K562 (cell line): ENCODE measurements around the gene HDAC1. TPM values are rescaled to one million over a fixed set of nuclear protein-coding genes. Genes with fewer than 3 reads are reported as not detected.

ENCODE experiments used
- ARID4B ChIP-seq: sonication (generic); formaldehyde crosslinking; IDR thresholded peaks from 2 replicates; pipeline ENCODE4 v1.8.0; 2022; ENCODE audit warnings: mild to moderate bottlenecking, missing genetic modification reagents
- CBX3 ChIP-seq, 2 experiments: IDR thresholded peaks; 1 replicate in 1 of 2; 2 replicates in 1 of 2; pipeline ENCODE4 v1.6.1; 2012; ENCODE audit warnings: inconsistent platforms in 2 of 2, low read length in 2 of 2, borderline replicate concordance in 1 of 2, control low read depth in 1 of 2
- HDAC3 ChIP-seq: fragments of 450-650 bp; IDR thresholded peaks from 2 replicates; pipeline ENCODE4 v1.6.1; 2018; ENCODE audit warnings: borderline replicate concordance, mild to moderate bottlenecking, moderate library complexity; ENCODE audit not compliant: partially characterized antibody
- L3MBTL2 ChIP-seq: fragments of 450-650 bp; IDR thresholded peaks from 2 replicates; pipeline ENCODE4 v1.6.1; 2016; ENCODE audit warnings: mild to moderate bottlenecking, moderate library complexity
- NELFE ChIP-seq: IDR thresholded peaks from 2 replicates; pipeline ENCODE4 v1.6.1; 2011; ENCODE audit warnings: mild to moderate bottlenecking; ENCODE audit not compliant: insufficient read depth, insufficient read length
- NR2F6 ChIP-seq: fragments of 450-650 bp; formaldehyde crosslinking; IDR thresholded peaks from 2 replicates; pipeline ENCODE4 v1.4.0; 2020; ENCODE audit warnings: mild to moderate bottlenecking
- PURB ChIP-seq: sonication (generic); formaldehyde crosslinking; IDR thresholded peaks from 2 replicates; pipeline ENCODE4 v1.9.0; 2021; ENCODE audit warnings: low read depth, mild to moderate bottlenecking, missing genetic modification reagents
- SMAD1 ChIP-seq: fragments of 150-350 bp; IDR thresholded peaks from 2 replicates; pipeline ENCODE4 v1.6.1; 2014; ENCODE audit warnings: low read length, low read depth; ENCODE audit not compliant: partially characterized antibody
- TFE3 ChIP-seq: fragments of 450-650 bp; formaldehyde crosslinking; IDR thresholded peaks from 2 replicates; pipeline ENCODE4 v1.4.0; 2020; ENCODE audit warnings: mild to moderate bottlenecking, mixed read lengths
- TGIF2 ChIP-seq: sonication (generic); formaldehyde crosslinking; IDR thresholded peaks from 2 replicates; pipeline ENCODE4 v1.8.1; 2022; ENCODE audit warnings: mild to moderate bottlenecking, missing genetic modification reagents, moderate library complexity
- ZMIZ1 ChIP-seq, 2 experiments: fragments of 150-350 bp in 1 of 2; IDR thresholded peaks; 2 replicates each; pipeline ENCODE4 v1.6.1; 2012 to 2016; ENCODE audit warnings: low read depth in 2 of 2, low read length in 2 of 2, mild to moderate bottlenecking in 1 of 2, moderate library complexity in 1 of 2
- ZNF165 ChIP-seq: fragments of 250-450 bp; sonication (Bioruptor Pico); IDR thresholded peaks from 2 replicates; pipeline ENCODE4 v1.4.0; 2020; ENCODE audit warnings: borderline replicate concordance
- ZNF280A ChIP-seq: fragments of 450-650 bp; IDR thresholded peaks from 2 replicates; pipeline ENCODE4 v1.6.1; 2018; ENCODE audit warnings: mild to moderate bottlenecking, low read depth; ENCODE audit not compliant: partially characterized antibody
- ZNF316 ChIP-seq: fragments of 450-650 bp; IDR thresholded peaks from 2 replicates; pipeline ENCODE4 v1.6.1; 2016
- ZNF354B ChIP-seq: fragments of 250-450 bp; sonication (Bioruptor Pico); IDR thresholded peaks from 2 replicates; pipeline ENCODE4 v1.4.0; 2020
- ZNF764 ChIP-seq: fragments of 250-450 bp; sonication (Bioruptor Pico); IDR thresholded peaks from 2 replicates; pipeline ENCODE4 v1.4.0; 2020; ENCODE audit warnings: low read depth, mild to moderate bottlenecking, moderate library complexity
- polyA plus RNA-seq, 8 experiments: library from polyadenylated mRNA; depleted of rRNA in 4 of 8; stranded (reverse) in 5 of 8; unstranded in 3 of 8; fragments of >200 nt; fragmentation: Nextera tagmentation in 2 of 8; fragmentation: Illumina TruSeq in 1 of 8; extraction: Ambion mirVana in 2 of 8; extraction: Trizol in 1 of 8; gene quantifications; 2 replicates each; pipeline versions ENCODE4 v1.2.1 to v1.2.3, GENCODE V29; 2011 to 2014; ENCODE audit warnings: inconsistent platforms in 1 of 8, missing spikeins in 1 of 8
- total RNA-seq, 7 experiments: library from RNA; depleted of rRNA in 6 of 7; stranded (reverse); fragments of >200 nt in 6 of 7; fragmentation: Illumina TruSeq in 2 of 7; extraction: Trizol in 2 of 7; gene quantifications; 2 replicates each; pipeline versions ENCODE4 v1.2.1 to v1.2.3, GENCODE V29; 2011 to 2021; ENCODE audit warnings: low replicate concordance in 1 of 7

HDAC1 gene
- total and polyA plus RNA-seq, 9 of the 15 experiments (the other 6 are each of a cell fraction or from before 2014, with no cell fraction given) = 169 to 384 (median 193) TPM

- TF ChIP-seq ZNF280A (no peak), ZNF316 (no peak), ZNF165 (CRISPR knock-in tag) (no peak), NR2F6 (CRISPR knock-in tag) (no peak), ZMIZ1 (IDR thresholded peaks at IDR 0.05; ENCODE audit: low read depth in 2 of 2, low read length in 2 of 2) (no peak), TGIF2 (CRISPR knock-in tag) (peak; percentile 43; the same call in 1 of the 2 replicates), SMAD1 (no peak), PURB (no peak), NELFE (no peak), ZNF764 (CRISPR knock-in tag) (peak; percentile 87), TFE3 (CRISPR knock-in tag) (no peak), L3MBTL2 (peak; percentile 62), ZNF354B (CRISPR knock-in tag) (no peak), ARID4B (peak; percentile 29; the same call in 1 of the 2 replicates), HDAC3 (no peak), CBX3 (IDR thresholded peaks at IDR 0.05; ENCODE audit: borderline replicate concordance in 1 of 2, low read length in 2 of 2) (no peak)
These were observed 43.1 kb downstream of the HDAC1 start (continued) for GRCh38 chr1:32334864-32335534.
